Measurements from ENCODE around the gene AUTS2.

AUTS2 gene

GRCh38 chr7:69598081-69598486 is at the start of gene AUTS2:
Gene AUTS2 (plus strand): TSS chr7:69598475. CDS start chr7:69599654, 1,179 bp downstream.
- TF ChIP-seq GATA2 (IDR thresholded peaks at IDR 0.05; ENCODE audit: low read depth, low read length) = no peak
- no peak for TF ChIP-seq GATA3 (IDR thresholded peaks at IDR 0.05; ENCODE audit: low read depth, low read length)

DNA sequence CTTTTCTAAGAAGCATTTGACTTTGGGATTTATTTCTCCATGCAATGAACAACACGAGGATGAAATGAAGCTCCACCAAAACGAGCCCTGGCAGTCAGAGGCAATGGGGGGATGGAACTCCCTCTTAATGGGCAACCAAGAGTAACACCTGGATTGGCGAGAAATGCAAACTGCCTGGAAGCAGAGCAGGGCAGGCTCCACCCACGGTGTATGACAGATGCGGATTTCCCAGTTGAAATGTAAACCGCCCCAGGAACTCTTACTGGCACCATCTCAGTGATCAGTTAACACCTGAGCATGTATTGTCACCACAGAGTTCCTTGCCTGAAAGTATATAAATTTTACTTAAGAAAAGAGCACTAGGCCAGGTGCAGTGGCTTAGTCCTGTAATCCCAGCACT is 47.3 kb upstream of the AUTS2 start:
- TF ChIP-seq GATA2 (IDR thresholded peaks at IDR 0.05; ENCODE audit: low read depth, low read length) (no peak), GATA3 (IDR thresholded peaks at IDR 0.05; ENCODE audit: low read depth, low read length) (no peak)

DNA sequence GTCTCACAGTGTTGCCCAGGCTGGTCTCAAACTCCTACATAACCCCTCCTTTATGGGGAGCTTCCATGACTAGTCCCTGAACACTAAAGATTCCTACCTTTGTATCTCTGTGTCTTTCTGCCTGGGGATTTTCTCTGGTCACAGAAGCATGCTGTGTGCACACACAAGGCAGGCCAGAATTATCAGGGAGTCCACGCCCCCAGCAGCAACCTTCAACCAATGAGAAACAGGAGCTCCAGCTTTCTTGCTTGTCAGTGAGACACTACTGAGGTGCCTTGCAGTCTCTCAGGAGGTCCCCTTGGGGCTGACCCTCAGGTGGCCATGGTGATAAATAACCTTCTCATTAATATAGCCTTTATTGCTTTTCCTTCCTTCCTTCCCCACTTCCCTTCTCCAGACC is 45.1 kb upstream of the AUTS2 start:
- TF ChIP-seq GATA3 (IDR thresholded peaks at IDR 0.05; ENCODE audit: low read depth, low read length) (no peak), GATA2 (IDR thresholded peaks at IDR 0.05; ENCODE audit: low read depth, low read length) (no peak)

DNA sequence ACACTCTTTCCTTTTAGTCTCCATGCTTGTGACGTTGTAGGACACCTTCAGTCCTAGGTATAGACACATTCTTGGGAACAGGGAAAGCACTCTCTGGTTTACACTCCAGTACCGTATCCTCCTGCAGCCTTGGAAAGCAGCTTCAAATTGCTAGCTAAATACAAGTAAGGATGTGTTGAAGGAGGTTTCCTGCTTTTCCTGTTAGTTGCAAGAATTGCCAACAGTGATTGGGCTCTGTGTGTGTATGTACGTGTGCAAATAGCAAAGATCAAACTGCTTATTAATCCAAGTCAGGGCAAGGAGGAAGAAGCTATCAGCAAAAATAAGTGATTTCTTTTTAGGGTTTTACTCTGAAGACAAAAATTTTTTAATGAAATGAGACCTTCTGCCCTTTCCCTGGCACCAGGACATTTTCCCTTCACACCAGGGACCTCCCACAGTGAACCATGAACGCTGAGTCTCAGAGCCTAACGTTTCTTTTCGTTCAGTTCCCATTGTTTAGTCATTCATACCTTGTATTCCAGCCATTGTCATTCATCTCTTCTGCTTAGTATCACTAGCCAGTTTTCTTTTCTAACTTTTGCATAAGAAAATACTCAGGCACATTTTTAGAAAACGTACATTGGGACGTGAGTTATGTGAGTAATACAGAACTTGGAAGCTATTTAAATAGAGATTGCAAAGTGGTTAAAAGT is 36.9 kb upstream of the AUTS2 start:
- TF ChIP-seq GATA3 (IDR thresholded peaks at IDR 0.05; ENCODE audit: low read depth, low read length) (no peak), GATA2 (IDR thresholded peaks at IDR 0.05; ENCODE audit: low read depth, low read length) (no peak)

GRCh38 chr7:69564454-69565417 is 33.5 kb upstream of the AUTS2 start:
- no peak for TF ChIP-seq GATA3 (IDR thresholded peaks at IDR 0.05; ENCODE audit: low read depth, low read length)
- TF ChIP-seq GATA2 (IDR thresholded peaks at IDR 0.05; ENCODE audit: low read depth, low read length) = no peak

DNA sequence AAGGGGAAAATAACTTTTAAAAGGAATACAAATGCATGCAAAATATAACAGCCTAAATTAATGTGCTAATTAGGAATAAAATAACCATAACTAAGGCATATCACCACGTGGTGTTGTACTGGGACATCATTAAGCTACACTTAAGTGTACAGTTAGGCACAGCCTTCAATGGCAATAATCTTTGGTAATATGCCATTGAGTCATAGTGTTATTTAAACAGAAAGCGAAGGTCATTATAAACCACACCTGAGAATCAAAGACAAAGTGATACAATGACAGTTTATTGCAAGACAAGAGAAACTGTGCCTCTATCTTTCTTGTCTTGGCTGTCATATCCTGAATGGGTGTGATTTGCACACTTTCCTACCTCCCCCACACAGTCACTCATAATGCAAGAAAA is 30.5 kb upstream of the AUTS2 start:
- TF ChIP-seq GATA3 (IDR thresholded peaks at IDR 0.05; ENCODE audit: low read depth, low read length) (no peak), GATA2 (IDR thresholded peaks at IDR 0.05; ENCODE audit: low read depth, low read length) (no peak)

GRCh38 chr7:69568266-69568665 is 30.0 kb upstream of the AUTS2 start:
- TF ChIP-seq GATA2 (IDR thresholded peaks at IDR 0.05; ENCODE audit: low read depth, low read length) = no peak
- no peak for TF ChIP-seq GATA3 (IDR thresholded peaks at IDR 0.05; ENCODE audit: low read depth, low read length)

GRCh38 chr7:69575651-69576050 is 22.6 kb upstream of the AUTS2 start:
- TF ChIP-seq GATA2 (IDR thresholded peaks at IDR 0.05; ENCODE audit: low read depth, low read length) (no peak), GATA3 (IDR thresholded peaks at IDR 0.05; ENCODE audit: low read depth, low read length) (no peak)

DNA sequence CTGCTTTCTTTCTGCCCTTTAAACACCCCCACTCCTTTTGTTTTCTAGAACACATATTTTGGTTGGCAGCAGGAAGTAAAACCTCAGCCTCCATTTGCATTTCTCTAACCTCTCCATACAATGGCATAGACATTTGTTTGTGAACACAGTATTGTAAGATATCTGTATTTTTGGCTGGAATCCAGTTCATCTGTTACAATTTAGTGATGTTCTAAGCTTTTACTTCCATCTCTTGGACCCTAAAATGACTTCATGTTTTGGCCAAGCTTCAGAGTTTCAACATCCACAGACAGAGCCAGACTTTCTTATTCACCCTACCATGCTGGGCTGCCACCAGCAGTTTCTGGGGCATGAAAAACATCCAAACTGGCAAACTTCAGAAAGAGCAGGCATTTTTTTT is 21.1 kb upstream of the AUTS2 start:
- no peak for TF ChIP-seq GATA3 (IDR thresholded peaks at IDR 0.05; ENCODE audit: low read depth, low read length)
- TF ChIP-seq GATA2 (IDR thresholded peaks at IDR 0.05; ENCODE audit: low read depth, low read length) = no peak

- TF ChIP-seq GATA2 (IDR thresholded peaks at IDR 0.05; ENCODE audit: low read depth, low read length) (no peak), GATA3 (IDR thresholded peaks at IDR 0.05; ENCODE audit: low read depth, low read length) (no peak)
Observed at GRCh38 chr7:69585169-69585568, 13.1 kb upstream of the AUTS2 start.

- TF ChIP-seq GATA2 (IDR thresholded peaks at IDR 0.05; ENCODE audit: low read depth, low read length) (no peak), GATA3 (IDR thresholded peaks at IDR 0.05; ENCODE audit: low read depth, low read length) (no peak)
Observed at GRCh38 chr7:69586321-69586720, 12.0 kb upstream of the AUTS2 start.

GRCh38 chr7:69588773-69589172 is 9.5 kb upstream of the AUTS2 start:
- TF ChIP-seq GATA3 (IDR thresholded peaks at IDR 0.05; ENCODE audit: low read depth, low read length) = no peak

- TF ChIP-seq GATA3 (IDR thresholded peaks at IDR 0.05; ENCODE audit: low read depth, low read length) (no peak), GATA2 (IDR thresholded peaks at IDR 0.05; ENCODE audit: low read depth, low read length) (no peak)
Observed at GRCh38 chr7:69591805-69592204, 6.5 kb upstream of the AUTS2 start.

GRCh38 chr7:69593511-69593910 is 4.8 kb upstream of the AUTS2 start:
- TF ChIP-seq GATA2 (IDR thresholded peaks at IDR 0.05; ENCODE audit: low read depth, low read length) = no peak
- no peak for TF ChIP-seq GATA3 (IDR thresholded peaks at IDR 0.05; ENCODE audit: low read depth, low read length)

DNA sequence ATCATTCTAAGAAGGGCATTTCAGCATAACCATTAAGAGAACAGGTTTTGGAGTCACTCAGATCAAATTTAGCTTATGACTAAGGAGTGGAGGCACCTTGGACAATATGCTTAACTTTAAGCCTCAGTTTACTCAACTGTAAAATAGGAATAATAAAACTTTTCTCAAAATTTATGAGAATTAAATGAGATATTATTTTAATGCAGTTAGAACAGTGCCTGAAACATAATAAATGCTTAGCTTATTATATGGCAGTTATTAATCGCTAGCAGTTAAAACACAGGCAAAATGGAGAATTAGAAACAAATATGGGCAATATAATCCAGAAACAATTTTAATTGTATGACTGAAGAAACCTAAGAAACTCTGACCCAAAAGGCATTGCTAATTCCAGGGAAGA is 2.9 kb upstream of the AUTS2 start:
- TF ChIP-seq GATA3 (IDR thresholded peaks at IDR 0.05; ENCODE audit: low read depth, low read length) (no peak), GATA2 (IDR thresholded peaks at IDR 0.05; ENCODE audit: low read depth, low read length) (no peak)
